Hematopoietic multipotent progenitor cell (in vitro differentiated cells): ENCODE results near the gene TOMM34. TPM values are rescaled to one million over a fixed set of nuclear protein-coding genes. Genes with fewer than 3 reads are reported as not detected.
A peak's percentile ranks its signal among the peaks of the same experiment; 100 is the strongest.

ENCODE experiments used
- DNase-seq, 3 donors: peaks; one replicate each; pipeline ENCODE4 v3.0.0-alpha.2; 2011 to 2015; ENCODE audit warnings: low read depth in 2 of 3, low spot score in 2 of 3
- total RNA-seq: library from RNA; depleted of rRNA; stranded (reverse); fragments of >200 nt; gene quantifications from one replicate; pipeline ENCODE4 v1.2.3, GENCODE V29; 2012

The TOMM34 gene, protein sequence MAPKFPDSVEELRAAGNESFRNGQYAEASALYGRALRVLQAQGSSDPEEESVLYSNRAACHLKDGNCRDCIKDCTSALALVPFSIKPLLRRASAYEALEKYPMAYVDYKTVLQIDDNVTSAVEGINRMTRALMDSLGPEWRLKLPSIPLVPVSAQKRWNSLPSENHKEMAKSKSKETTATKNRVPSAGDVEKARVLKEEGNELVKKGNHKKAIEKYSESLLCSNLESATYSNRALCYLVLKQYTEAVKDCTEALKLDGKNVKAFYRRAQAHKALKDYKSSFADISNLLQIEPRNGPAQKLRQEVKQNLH
- total RNA-seq = 20.2 TPM

DNA sequence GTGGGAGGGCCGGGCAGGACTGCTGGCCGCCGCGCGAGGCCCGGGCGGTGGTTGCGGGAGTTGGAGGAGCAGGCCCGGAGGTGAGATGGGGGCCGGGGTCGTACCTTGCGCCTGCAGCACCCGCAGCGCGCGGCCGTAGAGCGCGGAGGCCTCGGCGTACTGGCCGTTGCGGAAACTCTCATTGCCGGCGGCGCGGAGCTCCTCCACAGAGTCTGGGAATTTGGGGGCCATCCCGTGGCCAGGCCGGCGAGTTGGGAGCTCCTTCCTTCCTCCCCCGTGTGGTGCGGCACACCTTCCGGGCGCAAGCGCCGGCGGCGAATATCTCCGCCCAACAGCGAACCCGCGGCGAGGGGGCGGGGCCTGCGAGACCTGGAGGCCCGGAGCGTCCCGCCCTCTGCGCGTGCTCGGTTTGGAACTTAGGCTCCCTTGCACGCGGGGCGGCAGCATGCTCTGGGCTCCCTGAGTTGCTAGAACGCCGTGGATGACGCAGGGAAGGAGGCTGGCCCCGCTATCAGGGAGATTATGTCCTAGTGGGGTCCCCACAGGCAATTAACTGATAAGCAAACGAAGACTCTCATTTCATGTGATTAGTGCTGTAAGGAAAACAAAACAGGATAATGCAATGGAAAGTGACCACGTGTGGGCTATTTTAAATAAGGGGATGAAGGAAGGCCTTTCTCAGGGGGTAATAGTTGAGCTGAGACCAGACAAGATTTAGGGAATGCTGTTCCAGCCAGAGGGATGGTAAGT, at the start of gene TOMM34:
Gene TOMM34, minus strand, starts transcription at position 295 of the 750 bp plus-strand sequence. Its CDS starts 64 bp downstream, at position 231.
- peak; percentile 81 to 93 (median 92) for DNase-seq

- no peak for DNase-seq
These were observed 48.4 kb upstream of the TOMM34 start for GRCh38 chr20:45008521-45009049.

- no peak for DNase-seq
These were observed 37.5 kb upstream of the TOMM34 start for GRCh38 chr20:44997668-44998067.

- no peak for DNase-seq
These were observed 37.0 kb upstream of the TOMM34 start for GRCh38 chr20:44997171-44997570.

- DNase-seq = peak in 2 of 3 donors; percentile 37 to 51
These were observed 33.1 kb upstream of the TOMM34 start for GRCh38 chr20:44993343-44993742.

DNA sequence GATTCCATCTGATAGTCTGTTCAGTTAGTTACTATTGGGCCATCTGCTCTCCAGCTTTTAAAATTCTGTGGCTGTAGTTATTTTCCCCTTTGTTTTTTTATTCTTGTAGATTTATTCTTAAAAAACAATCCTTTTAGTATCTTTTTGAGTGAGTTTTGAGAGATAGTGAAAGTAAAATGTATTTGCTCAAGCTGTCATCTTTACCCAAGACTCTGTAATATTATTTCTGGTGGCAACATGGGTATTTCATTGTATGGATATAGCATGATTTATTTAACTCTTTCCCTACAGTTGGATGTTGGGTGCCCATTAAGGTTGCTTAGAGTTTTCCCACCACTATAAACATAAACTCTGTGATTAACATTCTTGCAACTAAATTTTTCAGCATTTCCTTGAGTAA, 30.8 kb upstream of the TOMM34 start:
- no peak for DNase-seq

- DNase-seq = peak in 1 of 3 donors; percentile 36
These were observed 30.2 kb upstream of the TOMM34 start for GRCh38 chr20:44990425-44990824.

DNA sequence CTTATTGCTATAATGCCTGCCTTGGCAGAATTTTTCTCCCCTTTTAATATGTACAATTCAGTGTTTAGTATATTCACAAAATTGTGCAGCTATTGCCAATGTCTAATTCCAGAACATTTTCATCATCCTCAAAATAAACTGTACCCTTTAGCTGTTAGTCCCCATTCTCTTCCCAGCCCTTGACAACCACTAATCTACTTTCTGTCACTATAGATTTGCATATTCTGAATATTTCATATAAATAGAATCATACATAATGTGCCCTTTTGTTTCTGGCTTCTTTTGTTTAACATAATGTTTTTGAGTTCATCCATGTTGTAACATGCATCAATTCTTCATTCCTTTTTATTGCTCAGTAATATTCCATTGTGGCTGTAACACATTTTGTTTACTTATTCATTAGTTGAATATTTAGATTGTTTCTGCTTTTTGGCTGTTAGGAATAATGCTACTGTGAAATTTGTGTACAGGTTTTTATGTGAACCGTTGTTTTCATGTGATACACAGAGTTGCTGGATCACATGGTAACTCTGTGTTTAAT, 28.5 kb upstream of the TOMM34 start:
- DNase-seq = no peak

GRCh38 chr20:44983093-44983674, 23.0 kb upstream of the TOMM34 start:
- DNase-seq = no peak

GRCh38 chr20:44981736-44982406, 21.7 kb upstream of the TOMM34 start:
- no peak for DNase-seq

- DNase-seq = peak; percentile 65 to 95 (median 89)
These were observed 19.0 kb upstream of the TOMM34 start for GRCh38 chr20:44979090-44979621.

DNA sequence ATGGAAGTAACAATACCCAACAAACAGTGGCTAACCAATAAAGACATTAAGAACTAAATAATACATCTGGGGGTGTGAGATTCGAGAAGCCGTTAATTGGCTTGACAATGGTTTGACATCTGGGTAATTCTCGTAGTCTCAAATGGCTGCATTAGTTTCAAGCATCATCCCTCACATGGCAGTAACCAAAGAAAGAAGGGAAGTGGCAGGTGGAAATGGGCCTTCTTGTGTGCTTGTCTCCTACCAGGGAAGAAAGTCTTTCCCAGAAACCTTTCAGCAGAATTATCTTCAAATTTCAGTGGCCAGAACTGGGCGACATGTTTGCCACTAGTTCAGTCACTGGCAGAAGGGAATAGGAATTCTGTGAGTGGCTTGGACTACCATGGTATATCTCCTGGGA, 16.5 kb upstream of the TOMM34 start:
- no peak for DNase-seq

DNA sequence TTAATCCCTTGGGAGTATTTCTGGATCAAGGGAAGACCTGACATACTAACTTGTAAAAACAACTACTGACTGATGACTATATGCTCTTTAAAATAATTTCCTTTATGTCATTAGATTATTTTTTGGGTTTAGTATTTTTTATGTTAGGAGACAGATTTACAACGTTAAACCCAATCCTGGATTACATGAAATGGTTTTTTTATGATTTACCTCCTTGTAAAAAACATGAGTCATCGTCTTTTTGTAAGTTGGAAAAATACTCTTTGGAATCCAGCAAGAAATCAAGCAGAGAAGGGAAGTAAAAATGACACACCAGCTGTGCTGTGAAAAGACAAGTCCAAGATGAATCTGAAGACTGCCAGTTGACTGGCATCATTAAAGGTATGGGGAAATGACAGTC, 12.9 kb upstream of the TOMM34 start:
- DNase-seq = peak in 1 of 3 donors; percentile 18

GRCh38 chr20:44970243-44970757, 10.1 kb upstream of the TOMM34 start:
- DNase-seq = peak in 2 of 3 donors; percentile 78 to 93

DNA sequence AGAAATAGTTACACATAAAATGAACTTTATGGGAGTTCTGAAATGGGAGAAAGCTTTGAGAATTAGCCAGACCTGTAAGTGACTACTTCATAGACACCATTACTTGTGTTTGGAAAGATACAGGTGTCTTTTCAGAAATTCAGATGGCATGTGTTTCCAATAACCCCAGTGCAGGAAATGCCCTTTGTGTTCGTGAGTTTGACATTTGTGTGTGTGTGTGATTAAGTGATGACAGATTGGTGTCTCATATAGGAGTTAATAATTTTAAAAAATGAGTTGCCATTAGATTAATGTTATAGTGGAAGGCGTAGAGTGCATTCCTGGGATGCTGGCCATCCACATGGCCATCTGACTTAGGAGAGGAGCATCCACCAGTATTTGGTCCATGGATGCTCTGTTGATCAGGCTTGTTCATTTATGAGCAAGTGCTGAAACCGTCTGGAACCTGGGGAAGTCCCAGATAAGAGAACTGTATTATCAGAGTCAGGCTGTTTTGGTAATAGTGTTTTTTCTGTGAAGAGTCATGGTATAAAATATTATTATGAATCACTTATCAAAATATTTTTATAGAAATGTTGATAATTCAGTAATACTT, 9.2 kb upstream of the TOMM34 start:
- no peak for DNase-seq

DNA sequence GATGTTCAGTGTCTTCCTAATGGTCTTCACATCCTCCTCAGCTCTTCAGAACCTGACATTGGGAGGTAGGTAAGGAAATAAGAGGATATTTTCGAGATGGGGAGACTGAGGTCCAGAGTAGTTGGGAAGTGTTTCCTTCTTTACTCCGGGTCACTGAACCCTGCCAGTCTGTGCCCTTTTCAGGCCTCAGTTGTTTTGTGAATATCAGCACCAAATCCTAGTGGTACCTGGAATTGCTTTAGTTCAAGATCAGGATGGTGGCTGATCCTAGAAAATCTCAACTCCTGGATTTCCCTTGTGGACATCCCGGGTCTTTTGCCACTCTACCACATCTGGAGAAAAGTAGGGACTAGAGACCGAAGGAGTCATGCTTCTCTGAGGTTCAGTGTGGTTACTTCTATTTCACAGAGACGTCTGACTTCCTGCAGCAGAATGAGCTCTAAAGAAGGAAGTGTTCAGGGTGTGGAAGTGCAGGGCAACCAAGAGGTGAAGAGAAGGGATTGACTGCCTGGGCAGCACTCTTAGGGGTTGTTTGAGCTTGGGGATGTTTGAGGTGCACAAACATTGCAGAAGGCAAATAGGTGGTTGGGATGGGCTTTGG, 7.1 kb upstream of the TOMM34 start:
- DNase-seq = peak in 2 of 3 donors; percentile 40 to 74

- peak; percentile 97 to 98 (median 98) for DNase-seq
These were observed 6.1 kb upstream of the TOMM34 start, which contains the start of gene STK4 for GRCh38 chr20:44966030-44966961. Gene STK4 (plus strand): TSS chr20:44966512. CDS start chr20:44966569, 57 bp downstream.

- no peak for DNase-seq
These were observed 5.4 kb upstream of the TOMM34 start for GRCh38 chr20:44965651-44966029.
